KOPT-K1 (cell line): ENCODE data around the gene MYL7.

ENCODE experiments used
- H3K27ac ChIP-seq: fragments of 200-600 bp; sonication (generic); 2 replicates; pipeline ENCODE4 v1.5.1; 2016; ENCODE audit warnings: antibody characterized with exemption, mild to moderate bottlenecking, low read depth, low read length; ENCODE audit not compliant: poor library complexity, severe bottlenecking
- H3K36me3 ChIP-seq: fragments of 200-600 bp; sonication (generic); 2 replicates; pipeline ENCODE4 v1.5.1; 2017; ENCODE audit warnings: antibody characterized with exemption, mild to moderate bottlenecking, low read length, moderate library complexity; ENCODE audit not compliant: insufficient read depth
- H3K9me3 ChIP-seq: fragments of 200-600 bp; sonication (generic); 2 replicates; pipeline ENCODE4 v1.5.1; 2017; ENCODE audit warnings: antibody characterized with exemption, low read length, mild to moderate bottlenecking; ENCODE audit not compliant: insufficient read depth, poor library complexity, severe bottlenecking

The MYL7 gene

GRCh38 chr7:44148166-44148565 lies 7.0 kb upstream of the MYL7 start:
- no peak overlapping the region for H3K27ac ChIP-seq

GRCh38 chr7:44147026-44147991 lies 6.2 kb upstream of the MYL7 start:
- Histone ChIP-seq H3K36me3 (no peaks in the 10 kb centered on the region), H3K27ac (no peak overlapping the region), H3K9me3 (no peaks in the 10 kb centered on the region)

More at GRCh38 chr7:44148166-44148565, 7.0 kb upstream of the MYL7 start:
- H3K9me3 ChIP-seq, result no peaks in the 10 kb centered on the region
- H3K36me3 ChIP-seq, result no peaks in the 10 kb centered on the region

GRCh38 chr7:44145969-44146911 lies 5.1 kb upstream of the MYL7 start:
- no peaks in the 10 kb centered on the region for H3K9me3 ChIP-seq
- H3K27ac ChIP-seq, result no peak overlapping the region
- no peaks in the 10 kb centered on the region for H3K36me3 ChIP-seq

- Histone ChIP-seq H3K9me3 (no peaks in the 10 kb centered on the region), H3K27ac (no peak overlapping the region), H3K36me3 (no peaks in the 10 kb centered on the region)
Observed at GRCh38 chr7:44145479-44145968, 4.4 kb upstream of the MYL7 start.

- no peaks in the 10 kb centered on the region for H3K36me3 ChIP-seq
- H3K27ac ChIP-seq, result no peak overlapping the region
- no peaks in the 10 kb centered on the region for H3K9me3 ChIP-seq
Observed at GRCh38 chr7:44144968-44145478, 3.9 kb upstream of the MYL7 start.

GRCh38 chr7:44144426-44144967 lies 3.4 kb upstream of the MYL7 start:
- H3K9me3 ChIP-seq, result no peaks in the 10 kb centered on the region
- no peak overlapping the region for H3K27ac ChIP-seq
- H3K36me3 ChIP-seq, result no peaks in the 10 kb centered on the region

GRCh38 chr7:44143646-44144250 lies 2.6 kb upstream of the MYL7 start:
- Histone ChIP-seq H3K27ac (no peak overlapping the region), H3K9me3 (no peaks in the 10 kb centered on the region), H3K36me3 (no peaks in the 10 kb centered on the region)

- H3K27ac ChIP-seq, result no peak overlapping the region
- H3K9me3 ChIP-seq, result no peaks in the 10 kb centered on the region
- no peaks in the 10 kb centered on the region for H3K36me3 ChIP-seq
Observed at GRCh38 chr7:44142028-44142427, 896 bp upstream of the MYL7 start.

- H3K9me3 ChIP-seq, result no peaks in the 10 kb centered on the region
- no peak overlapping the region for H3K27ac ChIP-seq
- no peaks in the 10 kb centered on the region for H3K36me3 ChIP-seq
Observed at GRCh38 chr7:44140341-44140740, 791 bp downstream of the MYL7 start.

GRCh38 chr7:44139311-44140010 lies 1.7 kb downstream of the MYL7 start:
- H3K9me3 ChIP-seq, result no peaks in the 10 kb centered on the region
- H3K27ac ChIP-seq, result no peak overlapping the region
- H3K36me3 ChIP-seq, result no peaks in the 10 kb centered on the region

- Histone ChIP-seq H3K9me3 (no peaks in the 10 kb centered on the region), H3K27ac (no peak overlapping the region), H3K36me3 (no peaks in the 10 kb centered on the region)
Observed at GRCh38 chr7:44138698-44139097, 2.4 kb downstream of the MYL7 start.

GRCh38 chr7:44136731-44137130 lies 4.4 kb downstream of the MYL7 start:
- Histone ChIP-seq H3K9me3 (no peaks in the 10 kb centered on the region), H3K27ac (no peak overlapping the region), H3K36me3 (no peaks in the 10 kb centered on the region)

GRCh38 chr7:44134943-44135628 lies 6.0 kb downstream of the MYL7 start:
- no peaks in the 10 kb centered on the region for H3K9me3 ChIP-seq
- H3K36me3 ChIP-seq, result no peaks in the 10 kb centered on the region
- no peak overlapping the region for H3K27ac ChIP-seq
